Hypothalamus (tissue), 51 donors: ENCODE measurements around the gene DAB2IP.

Experiments
- DNase-seq, 51 donors: peaks; one replicate each; lab custom pipeline; 2025; lab: John Stamatoyannopoulos, UW

Gene DAB2IP

DNA sequence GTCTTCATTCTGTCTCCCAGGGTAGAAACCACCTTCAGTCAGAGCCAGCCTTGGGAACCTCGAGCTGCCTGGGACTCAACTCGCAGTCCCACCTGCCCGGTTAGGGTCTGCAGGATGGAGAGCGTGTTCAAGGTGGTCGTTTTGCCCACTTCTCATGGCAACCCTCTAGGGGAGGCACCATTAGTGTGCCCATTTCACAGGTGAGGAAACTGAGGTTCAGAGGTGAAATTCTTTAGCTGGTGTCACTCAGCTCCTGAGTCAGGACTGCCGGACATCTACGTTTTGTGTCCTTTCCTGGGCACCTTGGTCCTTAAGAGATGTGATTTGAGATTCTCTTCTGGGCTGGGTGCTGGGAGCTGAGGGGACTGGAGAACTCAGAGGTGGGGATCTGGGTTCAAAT is 30.0 kb downstream of the DAB2IP start:
- no peak for DNase-seq

GRCh38 chr9:121682201-121682600 is 30.8 kb downstream of the DAB2IP start:
- no peak for DNase-seq

DNA sequence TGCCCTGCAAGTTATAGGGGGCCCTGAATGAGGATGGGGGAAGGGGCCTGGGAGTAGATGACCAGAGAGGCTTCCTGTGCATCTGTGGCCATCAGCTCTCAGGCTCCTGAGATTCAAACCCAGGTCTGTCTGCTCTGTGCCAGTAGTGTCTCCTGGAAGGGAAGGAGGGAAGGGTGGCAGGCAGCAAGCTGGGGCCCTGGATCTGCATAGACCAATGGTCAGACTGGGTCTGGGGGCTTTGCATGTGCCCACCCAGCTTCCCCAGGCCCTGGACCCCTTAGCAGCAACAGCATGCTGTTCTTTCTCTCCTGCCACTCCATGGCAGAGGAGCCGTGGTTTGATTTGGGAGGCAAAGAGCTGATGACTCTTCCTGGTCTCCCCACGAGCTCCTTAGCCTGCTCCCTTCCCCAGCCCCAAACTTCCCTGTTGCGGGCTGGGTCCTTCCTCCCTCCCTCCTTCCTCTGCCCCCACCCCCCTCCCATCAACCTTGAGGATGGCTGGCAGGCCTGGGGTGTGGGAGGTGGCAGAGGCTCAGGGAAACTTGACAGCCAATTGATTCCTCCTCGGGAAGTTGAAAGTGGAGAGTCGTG is 31.6 kb downstream of the DAB2IP start:
- no peak for DNase-seq

GRCh38 chr9:121683652-121684051 is 32.2 kb downstream of the DAB2IP start:
- no peak for DNase-seq

GRCh38 chr9:121684381-121685145 is 33.1 kb downstream of the DAB2IP start:
- DNase-seq: peak in 11 of 51 donors; percentile 11 to 56 (median 28)

DNA sequence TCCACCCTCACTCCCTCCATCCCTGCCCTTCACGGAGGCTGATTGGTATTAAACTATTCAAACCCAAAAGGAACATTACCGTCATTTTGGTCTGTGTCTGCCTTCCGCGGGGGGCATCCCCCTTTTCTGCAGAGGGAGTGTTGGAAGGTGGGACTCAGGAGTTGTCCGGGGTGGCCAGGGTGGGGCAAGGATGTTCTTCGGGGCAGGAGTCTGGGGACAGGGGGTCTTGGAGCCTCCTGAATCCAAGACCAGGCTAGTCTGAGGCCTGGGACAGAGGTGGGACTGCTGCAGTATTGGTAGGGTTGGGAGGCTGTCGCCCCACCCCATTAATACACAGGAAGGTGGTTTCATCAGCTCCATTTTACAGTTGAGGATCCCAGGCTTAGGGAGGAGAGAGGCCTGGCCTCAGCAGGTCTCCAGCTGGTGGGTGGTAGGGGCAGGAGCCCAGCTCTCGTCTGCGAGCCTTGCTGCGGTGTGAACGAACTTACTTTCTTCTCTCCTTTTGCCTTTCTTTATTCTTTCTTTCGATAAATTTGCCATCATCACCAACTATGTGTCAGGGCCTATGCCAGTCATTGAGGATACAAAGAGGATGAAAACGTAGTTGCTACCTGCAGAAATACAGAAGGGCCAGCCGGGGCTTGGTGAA is 33.8 kb downstream of the DAB2IP start:
- DNase-seq: no peak

DNA sequence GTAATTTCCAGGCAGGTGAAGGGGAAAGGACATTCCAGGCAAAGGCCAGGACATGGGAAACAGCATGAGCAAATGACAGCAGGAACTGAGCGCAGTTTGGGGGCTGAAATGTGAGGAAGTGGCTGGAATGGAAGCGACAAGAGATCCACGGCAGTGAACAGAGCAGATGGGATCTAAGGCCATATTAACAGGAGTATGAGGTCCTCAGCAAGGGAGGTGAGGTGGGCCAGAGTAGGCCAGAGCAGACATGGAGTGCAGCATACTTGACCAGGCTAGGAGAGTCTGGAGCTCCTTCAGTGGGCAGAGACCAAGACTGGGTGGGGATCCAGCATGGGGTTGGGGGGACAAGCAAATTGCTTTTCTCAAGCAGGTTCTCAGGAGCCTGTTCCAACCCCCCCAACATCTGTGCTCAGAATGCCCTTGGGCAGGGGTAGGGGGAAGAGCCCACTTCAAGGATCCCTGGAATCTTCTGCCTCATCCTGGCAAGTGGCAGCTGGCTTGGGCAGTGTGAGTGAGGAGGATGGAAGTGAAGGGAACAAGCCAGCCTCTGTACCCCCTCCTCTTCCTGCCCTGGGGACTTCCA is 34.5 kb downstream of the DAB2IP start:
- no peak for DNase-seq

DNA sequence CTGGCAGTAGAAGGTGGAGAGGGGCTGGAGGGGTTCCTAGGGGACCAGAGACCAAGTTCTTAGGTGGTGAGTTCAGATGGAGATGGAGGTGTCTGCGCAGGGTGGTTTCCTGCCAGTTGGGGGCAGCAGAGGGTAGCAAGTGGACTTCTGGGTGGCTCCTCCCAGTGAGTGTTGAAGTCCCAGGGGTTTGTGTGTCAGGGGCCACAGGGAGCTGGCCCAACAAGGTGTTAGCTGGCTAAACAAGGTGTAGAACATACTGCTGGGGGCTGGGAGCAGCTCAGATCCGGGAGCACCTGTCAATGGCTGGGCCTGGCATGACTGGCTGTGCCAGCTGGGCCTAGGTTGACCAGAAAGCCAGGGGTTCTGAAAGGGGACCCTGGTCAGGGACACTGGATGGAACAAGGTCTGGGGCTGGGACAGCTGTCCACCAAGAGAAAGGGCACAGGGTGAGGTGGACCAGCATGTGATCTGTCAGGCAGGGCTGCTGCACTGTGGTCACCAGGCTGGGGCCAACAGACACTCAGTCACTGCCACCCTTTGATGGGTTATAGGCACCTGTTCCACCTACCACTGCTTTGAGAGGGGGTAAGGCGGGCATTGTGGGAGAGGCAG is 35.6 kb downstream of the DAB2IP start:
- peak in 37 of 51 donors; percentile 15 to 81 (median 57) for DNase-seq

DNA sequence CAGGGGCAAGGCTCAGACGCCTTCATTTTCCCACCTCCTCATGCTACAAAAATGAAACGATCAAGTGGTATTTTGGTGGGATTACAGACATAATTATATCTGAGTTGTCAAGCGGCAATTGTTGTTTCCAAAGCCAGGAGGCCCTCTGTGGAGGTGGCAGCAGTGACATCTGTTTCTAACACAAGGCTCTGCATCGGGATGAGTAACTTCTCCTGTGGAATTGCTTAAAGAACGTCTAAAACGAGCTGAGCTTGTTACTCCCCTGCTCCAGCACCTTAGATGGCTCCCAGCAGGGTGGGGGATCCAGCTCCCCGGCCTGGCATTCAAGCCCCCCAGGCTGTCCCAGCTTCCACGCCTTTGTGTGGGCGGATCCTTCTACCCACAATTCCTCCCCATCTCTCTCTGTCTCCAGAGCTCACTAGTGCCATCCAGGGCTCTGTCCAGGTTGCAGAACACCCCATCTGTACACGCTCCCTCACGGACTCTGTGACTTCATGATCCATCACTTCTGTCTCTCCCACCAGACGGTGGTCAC is 36.8 kb downstream of the DAB2IP start:
- DNase-seq: no peak

- DNase-seq: no peak
Measured at GRCh38 chr9:121688681-121689080, 37.2 kb downstream of the DAB2IP start.

GRCh38 chr9:121689461-121690157 is 38.2 kb downstream of the DAB2IP start:
- no peak for DNase-seq

DNA sequence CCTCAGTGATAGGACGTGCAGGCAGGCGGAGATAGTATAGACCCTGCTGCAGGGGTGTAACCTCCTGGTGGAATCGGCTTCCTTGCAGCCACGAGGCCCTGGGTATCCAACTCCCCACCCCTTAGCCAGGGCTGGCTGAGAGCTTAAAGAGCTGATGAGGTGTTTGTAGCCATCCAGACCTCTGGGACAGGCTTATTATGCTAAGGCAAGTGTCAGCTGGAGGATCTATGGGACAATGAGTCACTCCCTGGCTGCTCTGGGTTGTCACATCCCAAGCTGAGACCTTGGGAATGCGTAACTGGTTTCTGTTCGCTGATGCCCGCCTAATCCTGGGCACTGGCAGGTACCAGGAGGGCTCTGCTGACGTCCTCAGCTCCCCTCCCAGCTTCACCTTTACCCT is 38.9 kb downstream of the DAB2IP start:
- no peak for DNase-seq

DNA sequence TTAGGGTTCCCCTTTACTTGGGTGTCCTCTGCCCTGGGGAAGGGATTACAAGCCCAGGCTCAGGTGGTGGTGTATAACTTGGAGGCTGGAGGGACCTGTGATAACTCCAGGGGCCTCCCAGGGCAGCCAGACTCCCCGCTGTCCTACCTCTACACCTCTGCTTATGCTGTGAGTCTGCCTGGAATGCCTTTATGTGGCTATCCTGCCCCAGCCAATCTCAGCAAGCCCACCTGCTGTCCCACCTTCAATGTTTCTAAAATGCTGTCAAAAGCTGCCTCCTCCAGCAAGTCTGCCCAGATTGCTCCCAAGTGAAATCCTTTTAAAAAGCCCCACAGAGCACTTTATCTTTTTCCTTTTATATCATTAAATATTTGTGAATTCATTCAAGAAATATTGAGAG is 39.3 kb downstream of the DAB2IP start:
- no peak for DNase-seq

DNA sequence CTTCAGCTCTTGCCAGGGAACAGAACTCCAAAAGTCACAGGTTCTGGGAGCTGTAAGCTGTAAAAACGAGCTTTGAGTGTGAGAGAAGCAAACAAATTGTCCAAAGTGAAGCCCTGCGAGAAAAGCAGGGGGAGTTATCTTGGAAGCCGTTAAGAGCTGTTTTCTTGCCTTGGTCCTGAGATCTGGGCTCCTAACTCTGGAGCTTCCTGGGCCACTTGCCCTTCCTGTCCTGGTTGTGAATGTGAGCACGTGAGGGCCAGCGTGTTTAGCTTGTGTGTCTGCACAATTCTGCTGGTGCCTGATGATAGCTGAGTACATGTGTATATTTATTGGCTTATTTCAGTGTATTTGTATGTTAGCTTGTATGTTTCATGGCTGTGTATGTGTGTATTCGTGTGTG is 40.5 kb downstream of the DAB2IP start:
- DNase-seq: no peak

- no peak for DNase-seq
Measured at GRCh38 chr9:121692606-121693387, 41.4 kb downstream of the DAB2IP start.

- DNase-seq: no peak
Measured at GRCh38 chr9:121693388-121693670, 41.9 kb downstream of the DAB2IP start.

DNA sequence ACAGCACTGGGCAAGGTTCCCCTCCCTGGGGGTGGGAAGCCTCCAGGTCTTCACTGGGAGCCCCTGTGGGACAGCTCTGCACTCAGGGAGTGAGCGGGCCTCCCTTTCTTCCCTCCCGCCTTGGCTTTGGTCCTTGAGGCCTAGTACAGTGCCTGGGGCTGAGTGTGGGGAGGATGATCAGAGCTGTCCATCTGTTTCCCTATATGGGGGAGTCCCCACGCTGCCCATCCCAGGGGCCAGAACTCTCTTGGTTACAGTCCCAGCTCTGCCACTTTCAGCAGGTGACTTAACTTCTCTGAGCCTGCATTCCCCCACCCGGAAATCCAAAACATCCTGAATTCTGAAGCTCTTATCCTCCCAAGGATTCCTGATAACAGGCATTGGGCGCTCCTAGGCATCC is 42.6 kb downstream of the DAB2IP start:
- no peak for DNase-seq

DNA sequence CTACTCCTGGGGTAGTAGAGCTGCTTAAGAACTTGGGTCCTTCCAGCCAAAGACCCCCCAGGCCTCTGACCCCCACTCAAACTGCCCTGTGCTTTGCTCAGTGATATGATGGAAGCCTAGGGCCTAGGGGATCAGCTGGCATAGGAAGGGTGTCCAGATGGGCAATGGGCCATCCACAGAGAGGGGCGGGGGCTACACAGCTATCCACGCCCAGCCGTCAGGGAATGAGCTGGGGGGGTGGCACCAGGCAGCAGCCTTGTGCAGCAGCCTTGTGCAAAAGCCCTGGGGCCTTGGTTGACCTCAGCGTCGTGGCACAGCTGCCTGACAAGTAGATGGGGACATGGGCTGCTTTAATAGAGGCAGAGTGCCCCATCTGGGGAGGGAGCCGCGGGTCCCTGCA is 43.2 kb downstream of the DAB2IP start:
- no peak for DNase-seq

GRCh38 chr9:121696930-121697329 is 45.5 kb downstream of the DAB2IP start:
- no peak for DNase-seq
